IMR-90 (cell line): ENCODE measurements around the gene ABCB10. TPM values are rescaled to one million over a fixed set of nuclear protein-coding genes. Genes with fewer than 3 reads are reported as not detected.

Experiments used
- ATAC-seq: fragments of 200-7000 bp; cut with Tn5 transposase; 2 replicates; pipeline ENCODE4 v1.9.1; 2020; ENCODE audit warnings: low read depth, mild to moderate bottlenecking, moderate library complexity
- BruUV-seq: library from RNA; stranded (reverse); fragments of 400-500 nt; replicated peaks from 2 replicates; lab custom pipeline; 2021; lab: Mats Ljungman, UMichigan
- CTCF ChIA-PET: fragments of 300-600 bp; formaldehyde crosslinking; extraction: SDS; loops from one replicate; lab custom pipeline; 2021; ENCODE audit warnings: antibody characterized with exemption; lab: Yijun Ruan, JAX
- POLR2A ChIA-PET: fragments of 300-600 bp; sonication (Branson Sonifier 250); formaldehyde crosslinking; loops from one replicate; lab custom pipeline; 2022; ENCODE audit warnings: antibody characterized with exemption; ENCODE audit not compliant: unreplicated experiment; lab: Charles Lee
- DNase-seq: peaks from one replicate; pipeline ENCODE4 v3.0.0; 2013
- H2AFZ ChIP-seq: replicated peaks from 2 replicates; pipeline ENCODE3; 2013; ENCODE audit warnings: low read length, mild to moderate bottlenecking; ENCODE audit not compliant: poor library complexity
- H2AK5ac ChIP-seq: 2 replicates; pipeline ENCODE4 v1.6.1; 2013; ENCODE audit warnings: low read depth, low read length, inconsistent platforms
- H2AK9ac ChIP-seq: replicated peaks from 2 replicates; pipeline ENCODE3; 2013; ENCODE audit warnings: mild to moderate bottlenecking, low read depth, low read length, moderate library complexity; ENCODE audit not compliant: poor library complexity
- H2BK120ac ChIP-seq: 2 replicates; pipeline ENCODE4 v1.6.1; 2013; ENCODE audit warnings: low read depth, low read length, inconsistent platforms
- H2BK15ac ChIP-seq: 3 replicates; pipeline ENCODE4 v1.6.1; 2013; ENCODE audit warnings: low read depth, low read length, inconsistent platforms
- H2BK20ac ChIP-seq: 2 replicates; pipeline ENCODE4 v1.6.1; 2013; ENCODE audit warnings: low read depth, mild to moderate bottlenecking, inconsistent platforms, low read length, moderate library complexity
- H2BK5ac ChIP-seq: 2 replicates; pipeline ENCODE4 v1.6.1; 2013; ENCODE audit warnings: mild to moderate bottlenecking, low read depth, low read length, inconsistent platforms; ENCODE audit not compliant: poor library complexity, severe bottlenecking
- H3K14ac ChIP-seq: replicated peaks from 2 replicates; pipeline ENCODE4 v1.6.1; 2013; ENCODE audit warnings: low read depth, low read length, inconsistent platforms
- H3K18ac ChIP-seq: 2 replicates; pipeline ENCODE4 v1.6.1; 2013; ENCODE audit warnings: low read depth, low read length, control low read depth
- H3K23ac ChIP-seq: 2 replicates; pipeline ENCODE4 v1.6.1; 2013; ENCODE audit warnings: low read depth, low read length, inconsistent platforms
- H3K27ac ChIP-seq: 2 replicates; pipeline ENCODE4 v1.5.1; 2013; ENCODE audit warnings: mild to moderate bottlenecking, control low read depth, low read length; ENCODE audit not compliant: insufficient read depth
- H3K27me3 ChIP-seq: 2 replicates; pipeline ENCODE4 v1.6.1; 2013; ENCODE audit warnings: low read length; ENCODE audit not compliant: control insufficient read depth, insufficient read depth
- H3K36me3 ChIP-seq: 2 replicates; pipeline ENCODE4 v1.6.1; 2013; ENCODE audit warnings: low read length, mixed read lengths; ENCODE audit not compliant: control insufficient read depth, insufficient read depth
- H3K4ac ChIP-seq: 2 replicates; pipeline ENCODE4 v1.6.1; 2013; ENCODE audit warnings: low read depth, low read length, inconsistent platforms
- H3K4me1 ChIP-seq: 2 replicates; pipeline ENCODE4 v1.6.1; 2013; ENCODE audit warnings: low read length, mixed read lengths; ENCODE audit not compliant: control insufficient read depth, insufficient read depth
- H3K4me2 ChIP-seq: 2 replicates; pipeline ENCODE4 v1.6.1; 2013; ENCODE audit warnings: low read depth, mild to moderate bottlenecking, control low read depth, low read length, moderate library complexity
- H3K4me3 ChIP-seq: 2 replicates; pipeline ENCODE4 v1.5.1; 2013; ENCODE audit warnings: low read depth, mild to moderate bottlenecking, control low read depth, low read length, moderate library complexity; ENCODE audit not compliant: insufficient read depth
- H3K56ac ChIP-seq: 2 replicates; pipeline ENCODE4 v1.6.1; 2013; ENCODE audit warnings: low read length, inconsistent platforms; ENCODE audit not compliant: insufficient read depth; ENCODE audit errors: extremely low read depth
- H3K79me1 ChIP-seq, 2 experiments: 2 replicates each; pipeline ENCODE4 v1.6.1; 2013; ENCODE audit warnings: low read length in 2 of 2, inconsistent platforms in 1 of 2, low read depth in 1 of 2
- H3K9ac ChIP-seq: 2 replicates; pipeline ENCODE4 v1.6.1; 2013; ENCODE audit warnings: low read depth, low read length, control low read depth
- H3K9me1 ChIP-seq: 2 replicates; pipeline ENCODE4 v1.6.1; 2013; ENCODE audit warnings: low read length, inconsistent platforms; ENCODE audit not compliant: insufficient read depth
- H3K9me3 ChIP-seq: 2 replicates; pipeline ENCODE4 v1.6.1; 2013; ENCODE audit warnings: low read length; ENCODE audit not compliant: control insufficient read depth, insufficient read depth
- H4K20me1 ChIP-seq: 2 replicates; pipeline ENCODE4 v1.6.1; 2013; ENCODE audit warnings: low read length, inconsistent platforms; ENCODE audit not compliant: insufficient read depth
- H4K5ac ChIP-seq: 2 replicates; pipeline ENCODE4 v1.6.1; 2013; ENCODE audit warnings: mild to moderate bottlenecking, low read depth, low read length, control low read depth
- H4K8ac ChIP-seq, 2 experiments: 2 replicates each; pipeline ENCODE4 v1.6.1; 2013; ENCODE audit warnings: low read depth in 2 of 2, low read length in 2 of 2, control low read depth in 1 of 2, inconsistent platforms in 1 of 2
- H4K91ac ChIP-seq: 2 replicates; pipeline ENCODE4 v1.6.1; 2013; ENCODE audit warnings: low read depth, low read length, inconsistent platforms; ENCODE audit not compliant: insufficient read depth
- BHLHE40 ChIP-seq: fragments of 150-350 bp; IDR thresholded peaks from 2 replicates; pipeline ENCODE4 v1.6.1; 2016; ENCODE audit warnings: mild to moderate bottlenecking, low read depth, low read length
- CEBPB ChIP-seq: IDR thresholded peaks from 2 replicates; pipeline ENCODE4 v1.6.1; 2012; ENCODE audit warnings: low read depth, low read length, improper control_type of control experiment
- CHD1 ChIP-seq: IDR thresholded peaks from 2 replicates; pipeline ENCODE4 v1.6.1; 2012; ENCODE audit warnings: low read depth, low read length, improper control_type of control experiment
- FOS ChIP-seq: fragments of 150-350 bp; IDR thresholded peaks from 2 replicates; pipeline ENCODE4 v1.6.1; 2016; ENCODE audit warnings: low read depth, low read length
- MAFK ChIP-seq: IDR thresholded peaks from 2 replicates; pipeline ENCODE4 v1.6.1; 2012; ENCODE audit warnings: low read depth, low read length, improper control_type of control experiment
- MAZ ChIP-seq: IDR thresholded peaks from 2 replicates; pipeline ENCODE4 v1.6.1; 2012; ENCODE audit warnings: low read depth, mild to moderate bottlenecking, low read length, improper control_type of control experiment, moderate library complexity, borderline replicate concordance
- MXI1 ChIP-seq: IDR thresholded peaks from 2 replicates; pipeline ENCODE4 v1.6.1; 2012; ENCODE audit warnings: low read depth, mild to moderate bottlenecking, low read length, moderate library complexity, borderline replicate concordance
- NFE2L2 ChIP-seq: fragments of 150-350 bp; IDR thresholded peaks from 2 replicates; pipeline ENCODE4 v1.6.1; 2016; ENCODE audit warnings: low read depth, mild to moderate bottlenecking, low read length
- POLR2A ChIP-seq: IDR thresholded peaks from 2 replicates; pipeline ENCODE4 v1.6.1; 2012; ENCODE audit warnings: mild to moderate bottlenecking, low read depth, low read length
- RAD21 ChIP-seq: IDR thresholded peaks from 2 replicates; pipeline ENCODE4 v1.6.1; 2012; ENCODE audit warnings: low read length, improper control_type of control experiment
- RCOR1 ChIP-seq: IDR thresholded peaks from 2 replicates; pipeline ENCODE4 v1.6.1; 2012; ENCODE audit warnings: mild to moderate bottlenecking, low read length, improper control_type of control experiment; ENCODE audit not compliant: insufficient replicate concordance
- RFX5 ChIP-seq: IDR thresholded peaks from 2 replicates; pipeline ENCODE4 v1.8.0; 2012; ENCODE audit warnings: low read depth, mild to moderate bottlenecking, low read length, moderate library complexity
- SMC3 ChIP-seq: fragments of 150-350 bp; IDR thresholded peaks from 2 replicates; pipeline ENCODE4 v1.6.1; 2016; ENCODE audit warnings: low read depth, mild to moderate bottlenecking, antibody characterized with exemption, low read length, moderate library complexity
- WGBS, 2 experiments: methylation state at CpG; one replicate each; pipeline versions ENCODE4 v1.1.5 to v1.1.7; 2013; ENCODE audit warnings: missing lambda C conversion rate in 2 of 2; ENCODE audit not compliant: insufficient read length in 1 of 2; ENCODE audit errors: extremely low coverage in 2 of 2; 5-methylcytosine and 5-hydroxymethylcytosine counted together
- dilution Hi-C: fragments of 300-500 bp; cut with HindIII; formaldehyde crosslinking; loops from one replicate; pipeline ENCODE4 v1.14.3; 2018; ENCODE audit warnings: low sequenced_read_pairs; ENCODE audit not compliant: unreplicated experiment
- in situ Hi-C: fragments of 300-500 bp; cut with MboI; formaldehyde crosslinking; loops from 3 replicates; pipeline ENCODE4 v1.14.3; 2019; ENCODE audit warnings: low sequenced_read_pairs, inconsistent platforms, mixed read lengths
- intact Hi-C: fragments of 100-400 bp; cut with micrococcal nuclease; formaldehyde crosslinking; loops from 2 replicates; pipeline ENCODE4 v1.10.0; 2022
- polyA plus RNA-seq, 3 experiments: library from polyadenylated mRNA; depleted of rRNA; stranded (reverse); fragments of >200 nt; gene quantifications; 2 replicates each; pipeline ENCODE4 v1.2.3, GENCODE V29; 2012; ENCODE audit warnings: low replicate concordance in 1 of 3
- total RNA-seq: library from RNA; depleted of rRNA; stranded (reverse); fragments of >200 nt; gene quantifications from 2 replicates; pipeline ENCODE4 v1.2.3, GENCODE V29; 2012
- TF ChIP-seq, protein P1 (sequence below): fragments of 150-350 bp; IDR thresholded peaks from 2 replicates; pipeline ENCODE4 v1.6.1; 2016; ENCODE audit warnings: low read depth, mild to moderate bottlenecking, low read length, moderate library complexity, borderline replicate concordance
- TF ChIP-seq, protein P2 (sequence below): conservative IDR thresholded peaks from 2 replicates; pipeline ENCODE4 v1.5.1; 2012; ENCODE audit warnings: mild to moderate bottlenecking, low read depth, low read length, improper control_type of control experiment
- TF ChIP-seq, protein P3 (sequence below): fragments of 150-350 bp; IDR thresholded peaks from 2 replicates; pipeline ENCODE4 v1.6.1; 2017; ENCODE audit warnings: mild to moderate bottlenecking, antibody characterized with exemption, low read length, low read depth

Gene ABCB10
- total and polyA plus RNA-seq, 2 of the 4 experiments (the other 2 are of a cell fraction), result 6.5 to 10.9 TPM

GRCh38 chr1:229509576-229509975 lies 48.9 kb downstream of the ABCB10 start:
- no TSS peak for BruUV-seq
- Histone ChIP-seq H3K23ac (no peak overlapping the region), H3K36me3 (no peaks in the 10 kb centered on the region), H3K27me3 (no peaks in the 10 kb centered on the region), H3K18ac (no peak overlapping the region), H3K4ac (no peak overlapping the region), H2AFZ (no peak overlapping the region), H3K27ac (no peak overlapping the region), H4K8ac (peak overlapping the region in 1 of 2 experiments; percentile 99; a peak in 1 of 4 replicates), H3K4me3 (no peak overlapping the region), H4K5ac (no peak overlapping the region), H2AK5ac (no peak overlapping the region), H2BK120ac (no peak overlapping the region), H4K20me1 (no peaks in the 10 kb centered on the region), H3K14ac (no peak overlapping the region), H3K4me1 (peaks cover 8% of the 10 kb centered on the region), H3K9me1 (peaks cover 9% of the 10 kb centered on the region), H2BK5ac (no peak overlapping the region), H3K79me1 (peaks cover 10 to 22% of the 10 kb centered on the region in 2 experiments), H4K91ac (no peak overlapping the region), H2BK15ac (no peak overlapping the region), H3K56ac (no peak overlapping the region), H3K9me3 (no peaks in the 10 kb centered on the region), H3K4me2 (peak overlapping the region; percentile 22; the same call in 1 of the 2 replicates), H3K9ac (no peak overlapping the region), H2BK20ac (no peak overlapping the region), H2AK9ac (no peak overlapping the region)
- dilution Hi-C loops, result no loop called here
- peak; percentile 91 for DNase-seq
- TF ChIP-seq SMC3 (no peak), CEBPB (peak; percentile 86), RFX5 (no peak), CHD1 (no peak), POLR2A (no peak), MAZ (no peak), RAD21 (no peak), MAFK (no peak), RCOR1 (no peak), NFE2L2 (no peak), MXI1 (no peak), BHLHE40 (peak; percentile 69), FOS (peak; percentile 62; the same call in 1 of the 2 replicates)
- TF ChIP-seq, protein P1, sequence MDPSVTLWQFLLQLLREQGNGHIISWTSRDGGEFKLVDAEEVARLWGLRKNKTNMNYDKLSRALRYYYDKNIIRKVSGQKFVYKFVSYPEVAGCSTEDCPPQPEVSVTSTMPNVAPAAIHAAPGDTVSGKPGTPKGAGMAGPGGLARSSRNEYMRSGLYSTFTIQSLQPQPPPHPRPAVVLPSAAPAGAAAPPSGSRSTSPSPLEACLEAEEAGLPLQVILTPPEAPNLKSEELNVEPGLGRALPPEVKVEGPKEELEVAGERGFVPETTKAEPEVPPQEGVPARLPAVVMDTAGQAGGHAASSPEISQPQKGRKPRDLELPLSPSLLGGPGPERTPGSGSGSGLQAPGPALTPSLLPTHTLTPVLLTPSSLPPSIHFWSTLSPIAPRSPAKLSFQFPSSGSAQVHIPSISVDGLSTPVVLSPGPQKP, result no peak
- TF ChIP-seq, protein P2, sequence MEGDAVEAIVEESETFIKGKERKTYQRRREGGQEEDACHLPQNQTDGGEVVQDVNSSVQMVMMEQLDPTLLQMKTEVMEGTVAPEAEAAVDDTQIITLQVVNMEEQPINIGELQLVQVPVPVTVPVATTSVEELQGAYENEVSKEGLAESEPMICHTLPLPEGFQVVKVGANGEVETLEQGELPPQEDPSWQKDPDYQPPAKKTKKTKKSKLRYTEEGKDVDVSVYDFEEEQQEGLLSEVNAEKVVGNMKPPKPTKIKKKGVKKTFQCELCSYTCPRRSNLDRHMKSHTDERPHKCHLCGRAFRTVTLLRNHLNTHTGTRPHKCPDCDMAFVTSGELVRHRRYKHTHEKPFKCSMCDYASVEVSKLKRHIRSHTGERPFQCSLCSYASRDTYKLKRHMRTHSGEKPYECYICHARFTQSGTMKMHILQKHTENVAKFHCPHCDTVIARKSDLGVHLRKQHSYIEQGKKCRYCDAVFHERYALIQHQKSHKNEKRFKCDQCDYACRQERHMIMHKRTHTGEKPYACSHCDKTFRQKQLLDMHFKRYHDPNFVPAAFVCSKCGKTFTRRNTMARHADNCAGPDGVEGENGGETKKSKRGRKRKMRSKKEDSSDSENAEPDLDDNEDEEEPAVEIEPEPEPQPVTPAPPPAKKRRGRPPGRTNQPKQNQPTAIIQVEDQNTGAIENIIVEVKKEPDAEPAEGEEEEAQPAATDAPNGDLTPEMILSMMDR, result no peak
- TF ChIP-seq, protein P3, sequence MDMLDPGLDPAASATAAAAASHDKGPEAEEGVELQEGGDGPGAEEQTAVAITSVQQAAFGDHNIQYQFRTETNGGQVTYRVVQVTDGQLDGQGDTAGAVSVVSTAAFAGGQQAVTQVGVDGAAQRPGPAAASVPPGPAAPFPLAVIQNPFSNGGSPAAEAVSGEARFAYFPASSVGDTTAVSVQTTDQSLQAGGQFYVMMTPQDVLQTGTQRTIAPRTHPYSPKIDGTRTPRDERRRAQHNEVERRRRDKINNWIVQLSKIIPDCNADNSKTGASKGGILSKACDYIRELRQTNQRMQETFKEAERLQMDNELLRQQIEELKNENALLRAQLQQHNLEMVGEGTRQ, result no peak
- 0 out of 2 replicates have a peak, but pooled peaks have one; percentile 3 for ATAC-seq
- no CpG with 5 or more reads among the region's 2 CpGs for WGBS, 2 experiments
- in situ Hi-C loops, result no loop called here
- POLR2A ChIA-PET, result no interaction called here
- intact Hi-C loops, result no loop called here
- CTCF ChIA-PET, result no interaction called here
